A549 (cell line): ENCODE measurements around the gene PROCR.

Experiments
- CEBPB ChIP-seq, 2 experiments: fragments of >200 bp in 1 of 2; sonication (Bioruptor Twin) in 1 of 2; formaldehyde crosslinking in 1 of 2; IDR thresholded peaks; 2 replicates each; pipeline ENCODE4 v1.6.1; 2012 to 2016
- CTCF ChIP-seq: fragments of >200 bp; sonication (Bioruptor Twin); formaldehyde crosslinking; IDR thresholded peaks from 3 replicates; pipeline ENCODE4 v1.5.1; 2016
- HDAC2 ChIP-seq: fragments of 200-600 bp; sonication (generic); IDR thresholded peaks from 2 replicates; pipeline ENCODE4 v1.6.1; 2016
- JUNB ChIP-seq: fragments of >200 bp; sonication (Bioruptor Twin); formaldehyde crosslinking; IDR thresholded peaks from 2 replicates; pipeline ENCODE4 v1.6.1; 2016
- MYC ChIP-seq: IDR thresholded peaks from 2 replicates; pipeline ENCODE4 v1.6.1; 2012; ENCODE audit warnings: mild to moderate bottlenecking, inconsistent platforms, low read length, improper control_type of control experiment, borderline replicate concordance
- RCOR1 ChIP-seq: fragments of 150-350 bp; IDR thresholded peaks from 2 replicates; pipeline ENCODE4 v1.6.1; 2014; ENCODE audit warnings: antibody characterized with exemption, low read length, low read depth
- ZC3H11A ChIP-seq: fragments of 450-650 bp; IDR thresholded peaks from 2 replicates; pipeline ENCODE4 v1.6.1; 2014; ENCODE audit warnings: antibody characterized with exemption, mild to moderate bottlenecking
- TF ChIP-seq, protein P1 (sequence below): IDR thresholded peaks from 2 replicates; pipeline ENCODE4 v1.6.1; 2012
- TF ChIP-seq, protein P2 (sequence below): fragments of 450-650 bp; IDR thresholded peaks from 2 replicates; pipeline ENCODE4 v1.6.1; 2014; ENCODE audit warnings: antibody characterized with exemption

DNA sequence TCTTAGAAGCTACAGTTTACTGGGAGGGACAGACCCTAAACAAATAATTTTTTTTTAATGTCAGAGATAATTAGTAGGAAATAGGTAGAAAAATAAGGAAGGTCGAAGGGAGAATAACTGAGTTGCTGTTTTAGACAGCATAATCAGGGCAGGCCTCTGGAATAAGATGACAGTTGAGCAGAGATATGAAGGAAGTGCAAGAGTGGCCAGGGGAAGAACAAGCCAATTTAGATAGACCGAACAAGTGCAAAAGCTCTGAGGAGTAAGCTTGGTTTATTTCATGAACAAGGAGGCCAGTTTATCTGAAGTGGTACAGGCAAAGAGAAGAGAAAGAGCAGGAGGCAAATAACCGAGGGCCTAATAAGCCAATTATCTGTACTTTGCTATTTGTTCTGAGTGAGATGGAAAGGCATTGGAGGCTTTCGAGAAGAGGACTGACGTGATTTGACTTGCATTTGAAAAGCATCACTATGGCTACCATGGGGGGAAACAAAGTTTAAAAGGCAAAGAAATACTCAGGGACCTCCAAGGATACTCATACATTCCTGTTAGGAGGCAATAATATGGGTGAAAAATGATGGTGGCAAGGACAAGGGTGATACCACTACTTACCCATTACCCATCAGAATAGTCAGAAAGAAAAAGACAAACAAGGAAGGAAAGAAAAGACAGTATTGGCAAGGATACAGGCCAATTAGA is 19.7 kb downstream of the PROCR start:
- TF ChIP-seq JUNB (no peak), RCOR1 (no peak), CTCF (no peak), MYC (no peak), CEBPB (IDR thresholded peaks at IDR 0.05) (no peak), ZC3H11A (no peak), HDAC2 (no peak)
- TF ChIP-seq, protein P1, sequence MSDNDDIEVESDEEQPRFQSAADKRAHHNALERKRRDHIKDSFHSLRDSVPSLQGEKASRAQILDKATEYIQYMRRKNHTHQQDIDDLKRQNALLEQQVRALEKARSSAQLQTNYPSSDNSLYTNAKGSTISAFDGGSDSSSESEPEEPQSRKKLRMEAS: no peak
- TF ChIP-seq, protein P2, sequence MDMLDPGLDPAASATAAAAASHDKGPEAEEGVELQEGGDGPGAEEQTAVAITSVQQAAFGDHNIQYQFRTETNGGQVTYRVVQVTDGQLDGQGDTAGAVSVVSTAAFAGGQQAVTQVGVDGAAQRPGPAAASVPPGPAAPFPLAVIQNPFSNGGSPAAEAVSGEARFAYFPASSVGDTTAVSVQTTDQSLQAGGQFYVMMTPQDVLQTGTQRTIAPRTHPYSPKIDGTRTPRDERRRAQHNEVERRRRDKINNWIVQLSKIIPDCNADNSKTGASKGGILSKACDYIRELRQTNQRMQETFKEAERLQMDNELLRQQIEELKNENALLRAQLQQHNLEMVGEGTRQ: no peak
